HepG2 (cell line): ENCODE data around the gene ETHE1. TPM values are rescaled to one million over a fixed set of nuclear protein-coding genes. Genes with fewer than 3 reads are reported as not detected.
A peak's percentile ranks its signal among the peaks of the same experiment; 100 is the strongest.

ENCODE experiments used
- AHR ChIP-seq: IDR thresholded peaks from 2 replicates; pipeline ENCODE4 v1.6.1; 2018; ENCODE audit warnings: missing genetic modification reagents, missing compliant biosample characterization
- BCL3 ChIP-seq: sonication (generic); formaldehyde crosslinking; IDR thresholded peaks from 2 replicates; pipeline ENCODE4 v1.5.1; 2020; ENCODE audit warnings: mild to moderate bottlenecking, missing genetic modification reagents, moderate library complexity
- BCL6 ChIP-seq: IDR thresholded peaks from 2 replicates; pipeline ENCODE4 v1.6.1; 2016; ENCODE audit warnings: missing genetic modification reagents, missing compliant biosample characterization
- CEBPB ChIP-seq: IDR thresholded peaks from 2 replicates; pipeline ENCODE4 v1.6.1; 2011; ENCODE audit warnings: low read depth, low read length, improper control_type of control experiment, borderline replicate concordance
- EEA1 ChIP-seq: sonication (generic); formaldehyde crosslinking; IDR thresholded peaks from 2 replicates; pipeline ENCODE4 v1.5.1; 2020; ENCODE audit warnings: mild to moderate bottlenecking, missing genetic modification reagents, borderline replicate concordance
- EP300 ChIP-seq, 3 experiments: sonication (generic) in 1 of 3; formaldehyde crosslinking in 1 of 3; IDR thresholded peaks; 2 replicates each; pipeline versions ENCODE4 v1.5.1 to v1.6.1; 2011 to 2020; ENCODE audit warnings: low read depth in 2 of 3, low read length in 2 of 3, borderline replicate concordance in 1 of 3, improper control_type of control experiment in 1 of 3, mild to moderate bottlenecking in 1 of 3, missing genetic modification reagents in 1 of 3, moderate library complexity in 1 of 3
- HNF4G ChIP-seq, 2 experiments: sonication (generic) in 1 of 2; formaldehyde crosslinking in 1 of 2; IDR thresholded peaks; 2 replicates each; pipeline versions ENCODE4 v1.4.0 to v1.6.1; 2011 to 2020; ENCODE audit warnings: borderline replicate concordance in 2 of 2, low read depth in 2 of 2, mild to moderate bottlenecking in 2 of 2, low read length in 1 of 2, missing genetic modification reagents in 1 of 2, moderate library complexity in 1 of 2
- HNRNPUL1 ChIP-seq: fragments of 200-400 bp; formaldehyde crosslinking; IDR thresholded peaks from 2 replicates; pipeline ENCODE4 v1.6.1; 2017; ENCODE audit warnings: low read depth, mild to moderate bottlenecking, low read length, moderate library complexity
- KAT2B ChIP-seq: fragments of 150-350 bp; IDR thresholded peaks from 2 replicates; pipeline ENCODE4 v1.6.1; 2014; ENCODE audit warnings: low read depth, low read length, borderline replicate concordance
- NCOA1 ChIP-seq: sonication (generic); formaldehyde crosslinking; IDR thresholded peaks from 2 replicates; pipeline ENCODE4 v1.9.0; 2021; ENCODE audit warnings: missing genetic modification reagents
- PHF8 ChIP-seq: sonication (generic); formaldehyde crosslinking; IDR thresholded peaks from 2 replicates; pipeline ENCODE4 v1.5.0; 2020; ENCODE audit warnings: missing genetic modification reagents
- RORA ChIP-seq: sonication (generic); formaldehyde crosslinking; IDR thresholded peaks from 2 replicates; pipeline ENCODE4 v1.5.0; 2020; ENCODE audit warnings: mild to moderate bottlenecking, missing genetic modification reagents, moderate library complexity
- SAFB2 ChIP-seq: sonication (generic); formaldehyde crosslinking; IDR thresholded peaks from 2 replicates; pipeline ENCODE4 v1.5.1; 2020; ENCODE audit warnings: missing genetic modification reagents, low read depth, mild to moderate bottlenecking, borderline replicate concordance
- SIX4 ChIP-seq: sonication (generic); formaldehyde crosslinking; IDR thresholded peaks from 2 replicates; pipeline ENCODE4 v1.4.0; 2020; ENCODE audit warnings: missing genetic modification reagents
- ZBTB20 ChIP-seq: sonication (generic); formaldehyde crosslinking; IDR thresholded peaks from 2 replicates; pipeline ENCODE4 v1.8.1; 2023; ENCODE audit warnings: missing genetic modification reagents, low read depth, mild to moderate bottlenecking, borderline replicate concordance
- ZFYVE20 ChIP-seq: sonication (generic); formaldehyde crosslinking; IDR thresholded peaks from 2 replicates; pipeline ENCODE4 v1.8.0; 2023; ENCODE audit warnings: low read depth, mild to moderate bottlenecking, moderate library complexity, missing genetic modification reagents, borderline replicate concordance
- ZNF17 ChIP-seq: sonication (generic); formaldehyde crosslinking; IDR thresholded peaks from 2 replicates; pipeline ENCODE4 v1.5.0; 2020; ENCODE audit warnings: mild to moderate bottlenecking, missing genetic modification reagents
- ZNF180 ChIP-seq: sonication (generic); formaldehyde crosslinking; IDR thresholded peaks from 2 replicates; pipeline ENCODE4 v1.4.0; 2020; ENCODE audit warnings: low read depth, missing genetic modification reagents, borderline replicate concordance
- ZNF451 ChIP-seq: sonication (generic); formaldehyde crosslinking; IDR thresholded peaks from 2 replicates; pipeline ENCODE4 v1.5.0; 2020; ENCODE audit warnings: mild to moderate bottlenecking, missing genetic modification reagents
- ZNF549 ChIP-seq: sonication (generic); formaldehyde crosslinking; IDR thresholded peaks from 2 replicates; pipeline ENCODE4 v1.5.0; 2020; ENCODE audit warnings: missing genetic modification reagents
- ZNF710 ChIP-seq: sonication (generic); formaldehyde crosslinking; IDR thresholded peaks from 2 replicates; pipeline ENCODE4 v1.5.0; 2020; ENCODE audit warnings: mild to moderate bottlenecking, missing genetic modification reagents, borderline replicate concordance
- ZNF772 ChIP-seq: sonication (generic); formaldehyde crosslinking; IDR thresholded peaks from 2 replicates; pipeline ENCODE4 v1.5.0; 2020; ENCODE audit warnings: mild to moderate bottlenecking, missing genetic modification reagents
- ZNF883 ChIP-seq: sonication (generic); formaldehyde crosslinking; IDR thresholded peaks from 2 replicates; pipeline ENCODE4 v1.5.1; 2020; ENCODE audit warnings: mild to moderate bottlenecking, missing genetic modification reagents; ENCODE audit errors: not compliant biosample characterization
- polyA plus RNA-seq, 8 experiments: library from polyadenylated mRNA; depleted of rRNA in 3 of 8; stranded (reverse) in 7 of 8; unstranded in 1 of 8; fragments of >200 nt; fragmentation: Illumina TruSeq in 4 of 8; extraction: Trizol in 4 of 8; gene quantifications; 2 replicates each; pipeline versions ENCODE4 v1.2.1 to v1.2.3, GENCODE V29; 2011 to 2016; ENCODE audit warnings: low read depth in 4 of 8, missing spikeins in 1 of 8, mixed read lengths in 1 of 8; ENCODE audit not compliant: insufficient read depth in 1 of 8
- total RNA-seq, 5 experiments: library from RNA; depleted of rRNA; stranded (reverse); fragments of >200 nt; fragmentation: Illumina TruSeq; extraction: Trizol; gene quantifications; 2 replicates each; pipeline ENCODE4 v1.2.3, GENCODE V29; 2016; ENCODE audit warnings: low read depth in 1 of 5

Gene ETHE1
- total and polyA plus RNA-seq, 2 of the 13 experiments (the other 11 are each of a cell fraction or from before 2014, with no cell fraction given), result 32.5 to 58.4 TPM

- TF ChIP-seq ZFYVE20 (CRISPR knock-in tag) (no peak), ZBTB20 (CRISPR knock-in tag) (no peak), BCL3 (no peak), ZNF710 (peak; percentile 61; the same call in 1 of the 2 replicates), ZNF180 (no peak), ZNF772 (CRISPR knock-in tag) (no peak), ZNF883 (CRISPR knock-in tag) (no peak), CEBPB (peak; percentile 93), ZNF549 (CRISPR knock-in tag) (no peak), PHF8 (CRISPR knock-in tag) (peak; percentile 24; the same call in 1 of the 2 replicates), RORA (CRISPR knock-in tag) (no peak), HNF4G (IDR thresholded peaks at IDR 0.05; ENCODE audit: borderline replicate concordance, low read depth, low read length) (peak; percentile 90), HNF4G (CRISPR knock-in tag; IDR thresholded peaks at IDR 0.05; ENCODE audit: borderline replicate concordance, low read depth) (0 out of 2 replicates have a peak, but pooled peaks have one; percentile 55), EEA1 (CRISPR knock-in tag) (no peak), NCOA1 (CRISPR knock-in tag) (no peak), SIX4 (CRISPR knock-in tag) (0 out of 2 replicates have a peak, but pooled peaks have one; percentile 25), BCL6 (no peak), ZNF17 (CRISPR knock-in tag) (no peak), SAFB2 (no peak), ZNF451 (CRISPR knock-in tag) (no peak; the same call in 1 of the 2 replicates), KAT2B (no peak), AHR (CRISPR knock-in tag) (0 out of 2 replicates have a peak, but pooled peaks have one; percentile 27), HNRNPUL1 (no peak), EP300 (IDR thresholded peaks at IDR 0.05; ENCODE audit: low read depth in 2 of 2, low read length in 2 of 2) (no peak), EP300 (CRISPR knock-in tag; IDR thresholded peaks at IDR 0.05; ENCODE audit: borderline replicate concordance) (no peak)
These were observed 1.8 kb downstream of the ETHE1 start (continued) for GRCh38 chr19:43524922-43525835.
